H1 (cell line): ENCODE results near the gene SLC1A3. TPM values are rescaled to one million over a fixed set of nuclear protein-coding genes. Genes with fewer than 3 reads are reported as not detected.

Experiments
- CTCF ChIA-PET: fragments of 300-600 bp; sonication (Branson Sonifier 250); formaldehyde crosslinking; loops from one replicate; lab custom pipeline; 2021; ENCODE audit not compliant: partially characterized antibody; lab: Charles Lee
- POLR2A ChIA-PET: fragments of 300-600 bp; sonication (Branson Sonifier 250); formaldehyde crosslinking; loops from one replicate; lab custom pipeline; 2021; ENCODE audit warnings: inconsistent platforms; ENCODE audit not compliant: partially characterized antibody; lab: Charles Lee
- DNase-seq, 2 experiments: peaks; one replicate each; pipeline versions ENCODE4 v3.0.0 to v3.0.0-alpha.2; 2010 to 2022; ENCODE audit warnings: low spot score in 2 of 2, low read depth in 1 of 2, mixed read lengths in 1 of 2
- FAIRE-seq: peaks from 2 replicates; lab custom pipeline; 2011; peaks lifted over from hg19 to GRCh38; lab: Jason Lieb, UNC
- H2AFZ ChIP-seq: 2 replicates; pipeline ENCODE4 v1.8.1; 2012; ENCODE audit warnings: low read length, inconsistent platforms
- H2AK5ac ChIP-seq: 2 replicates; pipeline ENCODE4 v1.6.1; 2013; ENCODE audit warnings: low read depth, low read length
- H2BK120ac ChIP-seq: replicated peaks from 2 replicates; pipeline ENCODE3; 2013; ENCODE audit warnings: low read depth, low read length, inconsistent platforms
- H2BK12ac ChIP-seq: 2 replicates; pipeline ENCODE4 v1.6.1; 2013; ENCODE audit warnings: low read depth, low read length
- H2BK15ac ChIP-seq: 2 replicates; pipeline ENCODE4 v1.6.1; 2013; ENCODE audit warnings: low read length
- H2BK20ac ChIP-seq: 2 replicates; pipeline ENCODE4 v1.6.1; 2013; ENCODE audit warnings: low read length
- H2BK5ac ChIP-seq: 2 replicates; pipeline ENCODE4 v1.6.1; 2013; ENCODE audit warnings: low read depth, low read length
- H3K14ac ChIP-seq: 2 replicates; pipeline ENCODE4 v1.6.1; 2013; ENCODE audit warnings: inconsistent platforms; ENCODE audit not compliant: insufficient read length
- H3K18ac ChIP-seq: 2 replicates; pipeline ENCODE4 v1.6.1; 2013; ENCODE audit warnings: low read length; ENCODE audit errors: extremely low read depth
- H3K23ac ChIP-seq: 2 replicates; pipeline ENCODE4 v1.6.1; 2013; ENCODE audit warnings: inconsistent platforms; ENCODE audit not compliant: insufficient read length
- H3K23me2 ChIP-seq: 2 replicates; pipeline ENCODE4 v1.6.1; 2013; ENCODE audit warnings: low read depth, low read length
- H3K27ac ChIP-seq: 2 replicates; pipeline ENCODE4 v1.6.1; 2011; ENCODE audit warnings: low read depth, low read length, inconsistent platforms
- H3K27me3 ChIP-seq, 4 experiments: replicated peaks in 1 of 4; 1 replicate in 1 of 4; 2 replicates in 3 of 4; pipeline versions ENCODE4 v1.6.1 to v1.8.1; 2011 to 2013; ENCODE audit warnings: low read length in 3 of 4, mild to moderate bottlenecking in 3 of 4, inconsistent platforms in 2 of 4, mixed read lengths in 2 of 4, moderate library complexity in 1 of 4; ENCODE audit not compliant: control insufficient read depth in 3 of 4, insufficient read depth in 3 of 4; ENCODE audit errors: extremely low read depth in 1 of 4
- H3K36me3 ChIP-seq, 4 experiments: 2 replicates each; pipeline versions ENCODE4 v1.6.1 to v1.8.1; 2011 to 2013; ENCODE audit warnings: mild to moderate bottlenecking in 4 of 4, low read length in 3 of 4, moderate library complexity in 2 of 4, control low read depth in 1 of 4, inconsistent platforms in 1 of 4; ENCODE audit not compliant: insufficient read depth in 4 of 4, control insufficient read depth in 2 of 4
- H3K4ac ChIP-seq: replicated peaks from 2 replicates; pipeline ENCODE3; 2013; ENCODE audit warnings: low read length, low read depth, mixed read lengths, inconsistent platforms; ENCODE audit not compliant: insufficient read length
- H3K4me1 ChIP-seq, 4 experiments: replicated peaks in 1 of 4; 1 replicate in 1 of 4; 2 replicates in 3 of 4; pipeline versions ENCODE4 v1.6.1 to v1.8.1; 2011 to 2013; ENCODE audit warnings: low read length in 3 of 4, inconsistent platforms in 2 of 4, mixed read lengths in 1 of 4; ENCODE audit not compliant: insufficient read depth in 4 of 4, control insufficient read depth in 3 of 4
- H3K4me2 ChIP-seq, 2 experiments: 2 replicates each; pipeline versions ENCODE4 v1.6.1 to v1.8.1; 2011 to 2013; ENCODE audit warnings: low read depth in 2 of 2, low read length in 2 of 2, control low read depth in 1 of 2, inconsistent platforms in 1 of 2, mild to moderate bottlenecking in 1 of 2; ENCODE audit not compliant: insufficient read depth in 1 of 2
- H3K4me3 ChIP-seq, 4 experiments: fragments of 200-600, 300-600 bp in 1 of 4; sonication (generic), shearing (Covaris generic), sonication (Bioruptor Twin) in 1 of 4; 2 replicates each; pipeline versions ENCODE4 v1.5.1 to v1.8.1; 2011 to 2016; ENCODE audit warnings: low read length in 4 of 4, low read depth in 3 of 4, control low read depth in 2 of 4, inconsistent platforms in 2 of 4, mild to moderate bottlenecking in 2 of 4, mixed read lengths in 1 of 4, moderate library complexity in 1 of 4; ENCODE audit not compliant: insufficient read depth in 2 of 4; ENCODE audit errors: extremely low read depth in 1 of 4
- H3K56ac ChIP-seq: replicated peaks from 2 replicates; pipeline ENCODE3; 2013; ENCODE audit warnings: low read depth, mild to moderate bottlenecking, mixed read lengths, low read length, inconsistent platforms; ENCODE audit not compliant: insufficient read length
- H3K79me1 ChIP-seq: 2 replicates; pipeline ENCODE4 v1.6.1; 2013; ENCODE audit warnings: low read depth, low read length, control low read depth
- H3K79me2 ChIP-seq, 2 experiments: 2 replicates each; pipeline versions ENCODE4 v1.6.1 to v1.8.1; 2012 to 2013; ENCODE audit warnings: low read length in 2 of 2, mild to moderate bottlenecking in 2 of 2, inconsistent platforms in 1 of 2; ENCODE audit not compliant: insufficient read depth in 2 of 2, control insufficient read depth in 1 of 2
- H3K9ac ChIP-seq, 4 experiments: replicated peaks in 1 of 4; 1 replicate in 1 of 4; 2 replicates in 3 of 4; pipeline versions ENCODE4 v1.6.1 to v1.8.1; 2011 to 2013; ENCODE audit warnings: low read depth in 3 of 4, low read length in 3 of 4, control low read depth in 2 of 4, mild to moderate bottlenecking in 2 of 4, moderate library complexity in 2 of 4, inconsistent platforms in 1 of 4; ENCODE audit errors: extremely low read depth in 1 of 4
- H3K9me3 ChIP-seq, 2 experiments: 2 replicates each; pipeline versions ENCODE4 v1.6.1 to v1.8.1; 2012 to 2013; ENCODE audit warnings: mild to moderate bottlenecking in 2 of 2, moderate library complexity in 2 of 2, control low read depth in 1 of 2, inconsistent platforms in 1 of 2, low read depth in 1 of 2, low read length in 1 of 2, mixed read lengths in 1 of 2; ENCODE audit not compliant: insufficient read depth in 2 of 2
- H4K20me1 ChIP-seq, 2 experiments: replicated peaks in 1 of 2; 2 replicates each; pipeline versions ENCODE3 to v1.8.1; 2011 to 2013; ENCODE audit warnings: inconsistent platforms in 2 of 2, low read length in 2 of 2, mild to moderate bottlenecking in 1 of 2; ENCODE audit not compliant: insufficient read depth in 2 of 2, control insufficient read depth in 1 of 2
- H4K5ac ChIP-seq: 2 replicates; pipeline ENCODE4 v1.6.1; 2013; ENCODE audit warnings: low read length, low read depth, mixed read lengths, inconsistent platforms; ENCODE audit not compliant: insufficient read length
- H4K8ac ChIP-seq: 2 replicates; pipeline ENCODE4 v1.8.0; 2013; ENCODE audit warnings: mild to moderate bottlenecking, moderate library complexity, low read length, inconsistent platforms; ENCODE audit not compliant: insufficient read depth; ENCODE audit errors: extremely low read depth
- H4K91ac ChIP-seq: replicated peaks from 2 replicates; pipeline ENCODE3; 2013; ENCODE audit warnings: low read length, mixed read lengths, inconsistent platforms; ENCODE audit not compliant: insufficient read length
- ASH2L ChIP-seq: fragments of 200-600, 300-600 bp; sonication (generic); IDR thresholded peaks from one replicate; pipeline ENCODE4 v1.7.1; 2017; ENCODE audit warnings: low read length
- EGR1 ChIP-seq: IDR thresholded peaks from 2 replicates; pipeline ENCODE4 v1.6.1; 2011; ENCODE audit warnings: low read depth, low read length, borderline replicate concordance
- EP300 ChIP-seq, 2 experiments: IDR thresholded peaks; 1 replicate in 1 of 2; 2 replicates in 1 of 2; pipeline ENCODE4 v1.6.1; 2011 to 2012; ENCODE audit warnings: low read depth in 2 of 2, low read length in 2 of 2, mild to moderate bottlenecking in 2 of 2, borderline replicate concordance in 1 of 2, inconsistent platforms in 1 of 2, moderate library complexity in 1 of 2
- GABPA ChIP-seq: IDR thresholded peaks from 2 replicates; pipeline ENCODE4 v1.6.1; 2011; ENCODE audit warnings: mild to moderate bottlenecking, low read length, moderate library complexity, borderline replicate concordance; ENCODE audit not compliant: insufficient read depth
- HDAC2 ChIP-seq, 2 experiments: fragments of 300-600 bp in 1 of 2; sonication (generic) in 1 of 2; IDR thresholded peaks; 2 replicates each; pipeline ENCODE4 v1.6.1; 2011 to 2012; ENCODE audit warnings: low read depth in 2 of 2, low read length in 2 of 2, mild to moderate bottlenecking in 2 of 2, moderate library complexity in 2 of 2, borderline replicate concordance in 1 of 2, inconsistent platforms in 1 of 2
- HDAC6 ChIP-seq: IDR thresholded peaks from one replicate; pipeline ENCODE4 v1.7.1; 2012; ENCODE audit warnings: low read depth, mild to moderate bottlenecking, inconsistent platforms, low read length, moderate library complexity
- PHF8 ChIP-seq: fragments of 200-600 bp; sonication (generic); conservative IDR thresholded peaks from 2 replicates; pipeline ENCODE4 v1.7.1; 2012; ENCODE audit warnings: low read depth, mild to moderate bottlenecking, inconsistent platforms, low read length, moderate library complexity
- RNF2 ChIP-seq: fragments of 200-900, 300-1000 bp; sonication (generic); IDR thresholded peaks from 2 replicates; pipeline ENCODE4 v1.7.1; 2016; ENCODE audit warnings: borderline replicate concordance, low read depth, mild to moderate bottlenecking, antibody characterized with exemption, low read length; ENCODE audit not compliant: poor library complexity, severe bottlenecking; ENCODE audit errors: missing control alignments
- SIRT6 ChIP-seq: IDR thresholded peaks from one replicate; pipeline ENCODE4 v1.7.1; 2012; ENCODE audit warnings: low read length, inconsistent platforms
- SUZ12 ChIP-seq: fragments of 200-600 bp; sonication (generic); IDR thresholded peaks from 2 replicates; pipeline ENCODE4 v1.6.1; 2012; ENCODE audit warnings: mild to moderate bottlenecking, inconsistent platforms, low read length, moderate library complexity, mixed read lengths
- TCF12 ChIP-seq: IDR thresholded peaks from 2 replicates; pipeline ENCODE4 v1.6.1; 2011; ENCODE audit warnings: low read depth, mild to moderate bottlenecking, low read length
- USF2 ChIP-seq: IDR thresholded peaks from 2 replicates; pipeline ENCODE4 v1.6.1; 2011; ENCODE audit warnings: low read length, improper control_type of control experiment
- WGBS, 2 experiments: shearing (Covaris generic) in 1 of 2; methylation state at CpG; one replicate each; pipeline versions ENCODE4 v1.1.6 to v1.1.7; 2013 to 2015; ENCODE audit warnings: low lambda C conversion rate in 2 of 2, mixed read lengths in 2 of 2, inconsistent platforms in 1 of 2, low coverage in 1 of 2, missing lambda C conversion rate in 1 of 2; ENCODE audit not compliant: insufficient replicate concordance in 2 of 2, insufficient coverage in 1 of 2, insufficient read length in 1 of 2; ENCODE audit errors: extremely low coverage in 1 of 2, missing lambda C conversion rate in 1 of 2; 5-methylcytosine and 5-hydroxymethylcytosine counted together
- polyA plus RNA-seq, 7 experiments: library from polyadenylated mRNA; depleted of rRNA in 3 of 7; stranded (reverse) in 5 of 7; unstranded in 2 of 7; fragments of >200 nt in 5 of 7; fragments of 200-250 nt in 2 of 7; gene quantifications; 1 replicate in 5 of 7; 2 replicates in 1 of 7; 4 replicates in 1 of 7; pipeline versions ENCODE4 v1.2.1 to v1.2.3, GENCODE V29; 2011 to 2013; ENCODE audit warnings: missing spikeins in 2 of 7, mixed read lengths in 2 of 7
- total RNA-seq: library from RNA; stranded (reverse); fragmentation: NEBNext Ultra II Directional; extraction: Animal tissue kit (Norgen Biotek cat#: 25700); gene quantifications from 2 replicates; pipeline ENCODE4 v1.2.1, GENCODE V29; 2021

SLC1A3 gene
- total and polyA plus RNA-seq, 2 of the 8 experiments (the other 6 are each of a cell fraction or from before 2014, with no cell fraction given), result 26.7 to 35.3 TPM

- Histone ChIP-seq H2AK5ac (no peak overlapping the region), H3K23me2 (no peaks in the 10 kb centered on the region), H3K4me1 (peaks cover 0 to 10% (median 5%) of the 10 kb centered on the region in 4 experiments; a peak in 5 of 7 replicates), H3K14ac (no peak overlapping the region), H3K27me3 (no peaks in the 10 kb centered on the region), H2BK5ac (no peak overlapping the region), H3K4ac (no peak overlapping the region), H3K79me1 (no peaks in the 10 kb centered on the region), H2BK20ac (no peak overlapping the region), H3K4me3 (no peak overlapping the region), H2BK15ac (no peak overlapping the region; the same call in 1 of the 2 replicates), H3K79me2 (no peaks in the 10 kb centered on the region), H3K23ac (no peak overlapping the region), H4K20me1 (no peaks in the 10 kb centered on the region), H2BK12ac (no peak overlapping the region), H3K9me3 (no peaks in the 10 kb centered on the region), H2AFZ (no peak overlapping the region), H3K18ac (no peak overlapping the region), H2BK120ac (no peak overlapping the region), H3K4me2 (no peak overlapping the region), H4K8ac (no peak overlapping the region), H3K56ac (no peak overlapping the region), H3K9ac (no peak overlapping the region), H3K27ac (no peak overlapping the region), H4K91ac (peak overlapping the region; percentile 27), H3K36me3 (peaks cover 0 to under 1% (median 0%) of the 10 kb centered on the region in 4 experiments; a peak in 1 of 8 replicates), H4K5ac (no peak overlapping the region)
- DNase-seq, result no peak
- WGBS, 2 experiments, result 92% methylated on average over 8 of the region's 8 CpGs; no CpG with 5 or more reads in 1 of the 2 experiments
- ChIA-PET POLR2A (interaction anchor here (0.5 to 1.0 kb wide), 3 partner anchors 18 to 210 kb away, joined by 3 to 4 read pairs (median 3); partner anchors contain the start of gene SLC1A3), CTCF (interaction anchor here (1.0 to 2.4 kb wide), 6 partner anchors 8 to 66 kb away, joined by 3 to 8 read pairs (median 6); no protein-coding TSS in a partner anchor)
- no peak for FAIRE-seq
- TF ChIP-seq ASH2L (no peak), EGR1 (no peak), SUZ12 (no peak), USF2 (no peak), HDAC2 (IDR thresholded peaks at IDR 0.05; ENCODE audit: borderline replicate concordance in 1 of 2, low read depth in 2 of 2, low read length in 2 of 2) (no peak), TCF12 (no peak), RNF2 (no peak), EP300 (IDR thresholded peaks at IDR 0.05; ENCODE audit: borderline replicate concordance in 1 of 2, low read depth in 2 of 2, low read length in 2 of 2) (no peak), SIRT6 (no peak), GABPA (no peak), HDAC6 (no peak), PHF8 (no peak)
These were observed 17.9 kb downstream of the SLC1A3 start for GRCh38 chr5:36624277-36624676.
